Liver (tissue), 9 donors: ENCODE results near the gene TNS4. TPM values are rescaled to one million over a fixed set of nuclear protein-coding genes. Genes with fewer than 3 reads are reported as not detected.

Experiments
- DNase-seq: peaks from one replicate; pipeline ENCODE4 v3.0.0-alpha.2; 2017; ENCODE audit warnings: low spot score
- H3K27ac ChIP-seq, 2 donors: one replicate each; pipeline ENCODE4 v1.7.0; 2013; ENCODE audit warnings: inconsistent platforms in 2 of 2, low read length in 2 of 2, control low read depth in 1 of 2, low read depth in 1 of 2, mild to moderate bottlenecking in 1 of 2
- H3K27me3 ChIP-seq, 4 donors: one replicate each; pipeline versions ENCODE4 v1.6.1 to v1.7.0; 2013; ENCODE audit warnings: low read length in 3 of 4, inconsistent platforms in 1 of 4, mild to moderate bottlenecking in 1 of 4, moderate library complexity in 1 of 4; ENCODE audit not compliant: control insufficient read depth in 4 of 4, insufficient read depth in 4 of 4
- H3K36me3 ChIP-seq, 4 donors: one replicate each; pipeline versions ENCODE4 v1.6.1 to v1.7.0; 2013; ENCODE audit warnings: low read length in 3 of 4, mild to moderate bottlenecking in 3 of 4, low read depth in 1 of 4, moderate library complexity in 1 of 4; ENCODE audit not compliant: control insufficient read depth in 4 of 4, insufficient read depth in 3 of 4
- H3K4me1 ChIP-seq, 4 donors: one replicate each; pipeline versions ENCODE4 v1.6.1 to v1.7.0; 2013; ENCODE audit warnings: low read length in 3 of 4, mild to moderate bottlenecking in 3 of 4, moderate library complexity in 1 of 4; ENCODE audit not compliant: control insufficient read depth in 4 of 4, insufficient read depth in 4 of 4
- H3K4me3 ChIP-seq, 3 donors: one replicate each; pipeline versions ENCODE4 v1.6.1 to v1.7.0; 2013; ENCODE audit warnings: low read length in 3 of 3, control low read depth in 1 of 3, low read depth in 1 of 3, mild to moderate bottlenecking in 1 of 3
- H3K9ac ChIP-seq, 2 donors: one replicate each; pipeline ENCODE4 v1.7.0; 2013; ENCODE audit warnings: low read length in 2 of 2, mild to moderate bottlenecking in 2 of 2, moderate library complexity in 2 of 2, control low read depth in 1 of 2, low read depth in 1 of 2
- H3K9me3 ChIP-seq, 4 donors: one replicate each; pipeline versions ENCODE4 v1.6.1 to v1.7.0; 2013; ENCODE audit warnings: low read length in 3 of 4; ENCODE audit not compliant: control insufficient read depth in 4 of 4
- EGR1 ChIP-seq, 2 donors: IDR thresholded peaks; 2 replicates each; pipeline ENCODE4 v1.6.1; 2016 to 2018; ENCODE audit warnings: antibody characterized with exemption in 2 of 2, low read depth in 2 of 2
- FOXA1 ChIP-seq: IDR thresholded peaks from 2 replicates; pipeline ENCODE4 v1.6.1; 2016; ENCODE audit warnings: antibody characterized with exemption
- FOXA2 ChIP-seq: IDR thresholded peaks from 2 replicates; pipeline ENCODE4 v1.6.1; 2016; ENCODE audit warnings: antibody characterized with exemption
- GABPA ChIP-seq, 2 donors: IDR thresholded peaks in 1 of 2; conservative IDR thresholded peaks in 1 of 2; 2 replicates each; pipeline ENCODE4 v1.6.1; 2016; ENCODE audit warnings: antibody characterized with exemption in 2 of 2, mild to moderate bottlenecking in 1 of 2, moderate library complexity in 1 of 2
- HNF4A ChIP-seq, 2 donors: conservative IDR thresholded peaks; 2 replicates each; pipeline ENCODE4 v1.6.1; 2016; ENCODE audit warnings: antibody characterized with exemption in 2 of 2, mild to moderate bottlenecking in 2 of 2
- HNF4G ChIP-seq: IDR thresholded peaks from 2 replicates; pipeline ENCODE4 v1.6.1; 2016; ENCODE audit warnings: antibody characterized with exemption
- JUND ChIP-seq, 2 donors: IDR thresholded peaks; 2 replicates each; pipeline ENCODE4 v1.6.1; 2016; ENCODE audit warnings: antibody characterized with exemption in 2 of 2
- NR2F2 ChIP-seq: IDR thresholded peaks from 2 replicates; pipeline ENCODE4 v1.6.1; 2016; ENCODE audit warnings: antibody characterized with exemption
- RAD21 ChIP-seq, 2 donors: IDR thresholded peaks; 2 replicates each; pipeline ENCODE4 v1.6.1; 2016; ENCODE audit warnings: antibody characterized with exemption in 2 of 2, mild to moderate bottlenecking in 2 of 2
- REST ChIP-seq: IDR thresholded peaks from 2 replicates; pipeline ENCODE4 v1.6.1; 2016; ENCODE audit warnings: antibody characterized with exemption, mild to moderate bottlenecking
- RXRA ChIP-seq, 2 donors: IDR thresholded peaks; 2 replicates each; pipeline ENCODE4 v1.6.1; 2017 to 2018; ENCODE audit warnings: antibody characterized with exemption in 2 of 2, mild to moderate bottlenecking in 1 of 2
- SP1 ChIP-seq: IDR thresholded peaks from 2 replicates; pipeline ENCODE4 v1.6.1; 2018; ENCODE audit warnings: antibody characterized with exemption, mild to moderate bottlenecking
- TAF1 ChIP-seq: conservative IDR thresholded peaks from 2 replicates; pipeline ENCODE4 v1.6.1; 2016; ENCODE audit warnings: antibody characterized with exemption, mild to moderate bottlenecking
- YY1 ChIP-seq: IDR thresholded peaks from 2 replicates; pipeline ENCODE4 v1.6.1; 2016; ENCODE audit warnings: antibody characterized with exemption, mild to moderate bottlenecking
- WGBS: extraction: QIAGEN DNeasy Blood & Tissue Kit; methylation state at CpG from one replicate; pipeline ENCODE4 v1.1.7; 2013; 5-methylcytosine and 5-hydroxymethylcytosine counted together
- polyA plus RNA-seq, 2 donors: library from polyadenylated mRNA; stranded (reverse) in 1 of 2; unstranded in 1 of 2; fragments of 200-250 nt in 1 of 2; fragments of >200 nt in 1 of 2; fragmentation: Nextera tagmentation in 1 of 2; extraction: Ambion mirVana in 1 of 2; gene quantifications; one replicate each; pipeline versions ENCODE4 v1.2.1 to v1.2.3, GENCODE V29; 2013 to 2015
- total RNA-seq, 2 donors: library from RNA; depleted of rRNA; stranded (reverse); fragments of >200 nt; gene quantifications; one replicate each; pipeline ENCODE4 v1.2.3, GENCODE V29; 2014
- TF ChIP-seq, protein P1 (sequence below): fragments of 150-350 bp; IDR thresholded peaks from 2 replicates; pipeline ENCODE4 v1.5.1; 2017; ENCODE audit warnings: improper control_type of control experiment, low read depth, low read length; ENCODE audit not compliant: missing input control
- TF ChIP-seq, protein P2 (sequence below): IDR thresholded peaks from 2 replicates; pipeline ENCODE4 v1.6.1; 2016; ENCODE audit warnings: antibody characterized with exemption
- TF ChIP-seq, protein P3 (sequence below): IDR thresholded peaks from 2 replicates; pipeline ENCODE4 v1.6.1; 2016; ENCODE audit warnings: antibody characterized with exemption
- TF ChIP-seq, protein P4 (sequence below): IDR thresholded peaks from 2 replicates; pipeline ENCODE4 v1.6.1; 2016; ENCODE audit warnings: antibody characterized with exemption
- donor health status: healthy.
- donor health status: healthy.
- donor health status: healthy.
- donor health status: healthy.
- donor health status: healthy.

Gene TNS4
- total and polyA plus RNA-seq, 4 donors, result 0.08 TPM; not detected in 3

DNA sequence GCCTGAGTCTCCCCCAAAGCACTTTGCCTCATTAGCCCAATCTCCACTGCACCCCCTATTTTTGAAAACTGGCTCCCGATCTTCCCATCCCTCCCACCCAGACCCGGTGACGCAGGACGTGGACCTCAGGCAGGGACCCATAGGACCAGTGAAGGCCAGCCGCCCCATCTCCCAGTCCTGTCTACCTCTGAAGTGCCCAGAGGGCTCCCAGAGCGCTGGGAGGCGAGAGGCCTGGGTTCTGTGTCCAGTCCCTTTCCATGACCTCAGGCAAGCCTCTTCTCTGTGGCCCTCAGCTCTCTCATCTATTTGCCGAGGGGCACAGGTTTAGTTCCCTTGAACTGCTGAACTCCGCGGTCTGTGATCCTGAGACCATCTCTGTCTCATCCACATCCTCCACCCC is 714 bp downstream of the TNS4 start:
- no peak overlapping the region for H3K4me3 ChIP-seq
- DNase-seq, result no peak
- 96% methylated on average over 10 of the region's 10 CpGs for WGBS
- no peak overlapping the region for H3K27ac ChIP-seq
- H3K27me3 ChIP-seq, result no peaks in the 10 kb centered on the region
- peaks cover 0 to 10% (median 4%) of the 10 kb centered on the region in 4 donors for H3K4me1 ChIP-seq
- no peaks in the 10 kb centered on the region for H3K9me3 ChIP-seq
- no peaks in the 10 kb centered on the region for H3K36me3 ChIP-seq
- TF ChIP-seq TAF1, result no peak
- TF ChIP-seq HNF4G, result no peak
- TF ChIP-seq FOXA1, result no peak
- TF ChIP-seq GABPA (IDR thresholded peaks at IDR 0.05 in 1 of 2, conservative IDR thresholded peaks at IDR 0.05 in 1 of 2), result no peak
- no peak for TF ChIP-seq RAD21 (IDR thresholded peaks at IDR 0.05)
- TF ChIP-seq, protein P1, sequence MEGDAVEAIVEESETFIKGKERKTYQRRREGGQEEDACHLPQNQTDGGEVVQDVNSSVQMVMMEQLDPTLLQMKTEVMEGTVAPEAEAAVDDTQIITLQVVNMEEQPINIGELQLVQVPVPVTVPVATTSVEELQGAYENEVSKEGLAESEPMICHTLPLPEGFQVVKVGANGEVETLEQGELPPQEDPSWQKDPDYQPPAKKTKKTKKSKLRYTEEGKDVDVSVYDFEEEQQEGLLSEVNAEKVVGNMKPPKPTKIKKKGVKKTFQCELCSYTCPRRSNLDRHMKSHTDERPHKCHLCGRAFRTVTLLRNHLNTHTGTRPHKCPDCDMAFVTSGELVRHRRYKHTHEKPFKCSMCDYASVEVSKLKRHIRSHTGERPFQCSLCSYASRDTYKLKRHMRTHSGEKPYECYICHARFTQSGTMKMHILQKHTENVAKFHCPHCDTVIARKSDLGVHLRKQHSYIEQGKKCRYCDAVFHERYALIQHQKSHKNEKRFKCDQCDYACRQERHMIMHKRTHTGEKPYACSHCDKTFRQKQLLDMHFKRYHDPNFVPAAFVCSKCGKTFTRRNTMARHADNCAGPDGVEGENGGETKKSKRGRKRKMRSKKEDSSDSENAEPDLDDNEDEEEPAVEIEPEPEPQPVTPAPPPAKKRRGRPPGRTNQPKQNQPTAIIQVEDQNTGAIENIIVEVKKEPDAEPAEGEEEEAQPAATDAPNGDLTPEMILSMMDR, result no peak
- no peak overlapping the region for H3K9ac ChIP-seq

GRCh38 chr17:40500190-40500589 is 1.2 kb downstream of the TNS4 start:
- H3K4me1 ChIP-seq, result peaks cover 0 to 10% (median 4%) of the 10 kb centered on the region in 4 donors
- no peak overlapping the region for H3K27ac ChIP-seq
- whole genome bisulfite sequencing, result 92% methylated on average over 11 of the region's 11 CpGs
- no peak overlapping the region for H3K9ac ChIP-seq
- TF ChIP-seq JUND (IDR thresholded peaks at IDR 0.05), result no peak
- H3K9me3 ChIP-seq, result no peaks in the 10 kb centered on the region
- no peaks in the 10 kb centered on the region for H3K27me3 ChIP-seq
- no peak for DNase-seq
- no peaks in the 10 kb centered on the region for H3K36me3 ChIP-seq
- no peak overlapping the region for H3K4me3 ChIP-seq

- Histone ChIP-seq H3K4me3 (no peak overlapping the region), H3K27me3 (no peaks in the 10 kb centered on the region), H3K9ac (no peak overlapping the region), H3K4me1 (peaks cover 0 to 10% (median 4%) of the 10 kb centered on the region in 4 donors), H3K36me3 (no peaks in the 10 kb centered on the region), H3K27ac (peak overlapping the region; percentile 45 to 48), H3K9me3 (no peaks in the 10 kb centered on the region)
- TF ChIP-seq FOXA1 (no peak), NR2F2 (peak; percentile 42), TAF1 (no peak), FOXA2 (no peak), GABPA (IDR thresholded peaks at IDR 0.05 in 1 of 2, conservative IDR thresholded peaks at IDR 0.05 in 1 of 2) (peak; percentile 21 to 24), RAD21 (IDR thresholded peaks at IDR 0.05) (peak; percentile 51 to 60), RXRA (IDR thresholded peaks at IDR 0.05) (peak; percentile 91 to 94), HNF4G (no peak), HNF4A (conservative IDR thresholded peaks at IDR 0.05) (peak in 1 of 2 donors; percentile 21), EGR1 (IDR thresholded peaks at IDR 0.05; ENCODE audit: low read depth in 2 of 2) (peak in 1 of 2 donors; percentile 65), YY1 (peak; percentile 67), JUND (IDR thresholded peaks at IDR 0.05) (peak in 1 of 2 donors; percentile 37), REST (peak; percentile 82), SP1 (peak; percentile 85)
- TF ChIP-seq, protein P2, sequence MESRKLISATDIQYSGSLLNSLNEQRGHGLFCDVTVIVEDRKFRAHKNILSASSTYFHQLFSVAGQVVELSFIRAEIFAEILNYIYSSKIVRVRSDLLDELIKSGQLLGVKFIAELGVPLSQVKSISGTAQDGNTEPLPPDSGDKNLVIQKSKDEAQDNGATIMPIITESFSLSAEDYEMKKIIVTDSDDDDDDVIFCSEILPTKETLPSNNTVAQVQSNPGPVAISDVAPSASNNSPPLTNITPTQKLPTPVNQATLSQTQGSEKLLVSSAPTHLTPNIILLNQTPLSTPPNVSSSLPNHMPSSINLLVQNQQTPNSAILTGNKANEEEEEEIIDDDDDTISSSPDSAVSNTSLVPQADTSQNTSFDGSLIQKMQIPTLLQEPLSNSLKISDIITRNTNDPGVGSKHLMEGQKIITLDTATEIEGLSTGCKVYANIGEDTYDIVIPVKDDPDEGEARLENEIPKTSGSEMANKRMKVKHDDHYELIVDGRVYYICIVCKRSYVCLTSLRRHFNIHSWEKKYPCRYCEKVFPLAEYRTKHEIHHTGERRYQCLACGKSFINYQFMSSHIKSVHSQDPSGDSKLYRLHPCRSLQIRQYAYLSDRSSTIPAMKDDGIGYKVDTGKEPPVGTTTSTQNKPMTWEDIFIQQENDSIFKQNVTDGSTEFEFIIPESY, result no peak
- TF ChIP-seq, protein P3, sequence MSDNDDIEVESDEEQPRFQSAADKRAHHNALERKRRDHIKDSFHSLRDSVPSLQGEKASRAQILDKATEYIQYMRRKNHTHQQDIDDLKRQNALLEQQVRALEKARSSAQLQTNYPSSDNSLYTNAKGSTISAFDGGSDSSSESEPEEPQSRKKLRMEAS, result peak; percentile 51
- TF ChIP-seq, protein P4, sequence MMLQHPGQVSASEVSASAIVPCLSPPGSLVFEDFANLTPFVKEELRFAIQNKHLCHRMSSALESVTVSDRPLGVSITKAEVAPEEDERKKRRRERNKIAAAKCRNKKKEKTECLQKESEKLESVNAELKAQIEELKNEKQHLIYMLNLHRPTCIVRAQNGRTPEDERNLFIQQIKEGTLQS, result no peak
- WGBS, result 20% methylated on average over 17 of the region's 17 CpGs
- DNase-seq, result peak; percentile 43
Observed at GRCh38 chr17:40499551-40500189, 1.8 kb downstream of the TNS4 start.
